Activated naive CD4-positive, alpha-beta T cell (primary cell): ENCODE data around the gene PRRT1B.
"Not testable (repeated sequence)": the region's sequence is repeated elsewhere in the genome, so short reads cannot be mapped to it uniquely, and the experiment has no call there.

Experiments
- DNase-seq, 4 experiments: peaks; one replicate each; lab custom pipeline; 2025; lab: John Stamatoyannopoulos, UW

The PRRT1B gene

DNA sequence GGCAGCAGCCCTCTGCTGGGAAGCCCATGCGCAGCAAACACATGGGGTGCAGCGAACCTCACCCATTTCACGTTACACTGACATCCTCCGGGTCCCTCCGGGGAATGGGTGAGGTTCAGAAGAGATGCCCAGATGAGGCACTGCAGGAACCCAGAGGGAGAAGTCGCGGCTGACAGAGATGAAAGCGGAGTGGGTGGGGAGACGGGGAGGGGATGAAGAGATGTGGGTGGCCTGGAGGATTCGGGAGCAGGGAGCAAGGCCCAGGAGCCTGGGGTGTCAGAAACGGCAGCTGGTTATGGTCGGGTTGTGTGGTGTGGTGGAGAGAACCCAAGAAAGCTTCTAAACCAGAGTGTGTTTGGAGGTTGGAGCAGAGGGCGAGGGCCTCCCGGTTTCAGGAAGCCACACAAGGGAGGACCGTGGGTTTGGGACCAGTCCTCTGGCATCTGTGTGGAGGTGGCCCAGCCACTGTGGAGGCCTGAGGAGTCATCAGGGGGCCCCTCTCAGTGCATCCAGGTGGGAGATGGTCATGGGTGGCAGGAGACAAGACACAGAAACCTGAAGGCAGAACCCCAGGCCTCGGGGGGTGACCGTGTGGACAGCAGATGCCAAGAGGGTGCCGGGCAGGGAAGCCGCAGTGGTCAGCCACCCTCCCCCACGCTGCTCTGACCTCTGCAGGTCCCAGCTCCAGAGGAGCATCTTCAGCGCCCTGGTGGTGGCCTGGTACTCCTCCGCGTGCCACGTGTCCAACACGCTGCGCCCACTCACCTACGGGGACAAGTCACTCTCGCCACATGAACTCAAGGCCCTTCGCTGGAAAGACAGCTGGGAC lies 22.9 kb upstream of the PRRT1B start:
- no peak for DNase-seq

- no peak for DNase-seq
These were observed 22.3 kb upstream of the PRRT1B start for GRCh38 chr9:131523086-131523388.

- DNase-seq = no peak
These were observed 21.6 kb upstream of the PRRT1B start for GRCh38 chr9:131523451-131524435.

- DNase-seq = no peak
These were observed 20.5 kb upstream of the PRRT1B start for GRCh38 chr9:131524665-131525315.

GRCh38 chr9:131525643-131526565 lies 19.4 kb upstream of the PRRT1B start:
- DNase-seq = no peak

- no peak for DNase-seq
These were observed 17.1 kb upstream of the PRRT1B start for GRCh38 chr9:131528186-131528585.

DNA sequence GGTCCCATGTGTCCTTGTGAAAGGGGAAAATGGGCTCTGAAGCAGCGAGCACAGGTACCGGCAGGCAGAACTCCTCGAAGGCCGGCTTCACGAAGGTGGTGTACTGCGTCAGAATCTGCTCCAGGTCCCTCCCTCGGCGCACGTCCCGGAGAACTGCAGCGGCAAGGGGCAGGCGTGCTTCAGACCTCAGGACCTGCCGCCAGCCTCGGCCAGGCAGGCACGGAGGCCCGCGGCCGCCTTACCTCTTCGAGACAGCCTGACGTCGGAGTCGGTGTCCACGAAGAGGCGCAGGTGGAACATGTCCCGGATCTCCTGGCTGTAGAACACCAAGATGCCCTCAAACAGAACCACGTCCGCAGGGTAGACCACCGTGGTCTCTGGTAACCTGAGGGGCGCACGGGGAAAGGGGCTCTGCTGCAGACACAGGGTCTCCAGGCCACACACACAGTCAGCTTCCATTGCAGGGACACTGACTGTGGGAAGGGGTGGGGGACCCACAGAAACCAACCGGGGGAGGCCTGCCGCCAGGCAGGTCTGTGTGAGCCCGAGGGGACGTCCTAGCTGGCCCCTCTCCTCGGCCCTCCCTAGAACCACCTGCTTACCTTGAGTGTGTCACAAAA lies 16.3 kb upstream of the PRRT1B start:
- DNase-seq = no peak

DNA sequence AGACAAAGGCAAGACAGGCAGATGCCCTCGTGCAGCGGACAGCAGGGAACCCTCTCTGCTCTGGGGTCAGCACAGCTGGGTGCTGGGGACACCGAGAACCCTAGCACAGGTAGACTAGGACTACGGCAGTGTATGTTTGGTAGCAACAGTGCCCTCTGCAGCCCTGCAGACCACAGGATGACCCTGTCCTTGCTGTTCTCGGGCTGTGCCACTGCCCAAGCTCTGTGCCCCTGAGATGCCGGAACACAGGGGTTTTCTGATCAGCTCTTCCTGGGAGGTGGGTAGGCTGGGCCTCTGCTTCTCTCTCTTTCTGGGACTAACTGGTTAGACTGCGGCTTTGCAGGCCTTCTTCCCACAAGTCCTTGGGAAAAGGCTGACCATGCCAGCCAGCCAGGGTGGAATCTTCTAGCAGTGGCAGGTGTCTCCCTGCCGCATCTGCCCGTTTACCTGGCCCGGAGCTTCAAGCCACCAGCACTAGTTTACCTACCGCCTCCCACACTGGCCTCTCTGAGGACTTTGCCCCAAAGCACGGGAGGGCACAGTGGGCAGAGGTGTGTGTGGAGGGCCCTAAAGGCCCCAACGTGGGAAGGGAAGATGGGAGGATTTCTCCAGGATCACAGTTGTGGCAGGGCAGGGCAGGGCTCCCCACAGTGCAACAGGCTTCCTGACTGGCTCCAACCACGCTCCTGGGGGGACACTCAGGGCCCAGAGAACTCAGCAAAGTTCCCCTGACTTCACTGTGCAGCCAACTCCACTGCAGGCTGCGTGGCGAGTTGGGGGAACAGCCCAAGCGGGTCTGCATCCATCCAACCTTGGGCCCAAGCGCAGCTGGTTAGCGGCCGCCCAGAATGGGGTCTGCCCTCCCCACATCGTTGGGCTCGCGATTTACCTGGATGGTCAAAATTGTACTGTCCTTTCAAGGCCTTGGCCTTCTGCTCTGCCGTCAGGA lies 15.5 kb upstream of the PRRT1B start:
- no peak for DNase-seq

DNA sequence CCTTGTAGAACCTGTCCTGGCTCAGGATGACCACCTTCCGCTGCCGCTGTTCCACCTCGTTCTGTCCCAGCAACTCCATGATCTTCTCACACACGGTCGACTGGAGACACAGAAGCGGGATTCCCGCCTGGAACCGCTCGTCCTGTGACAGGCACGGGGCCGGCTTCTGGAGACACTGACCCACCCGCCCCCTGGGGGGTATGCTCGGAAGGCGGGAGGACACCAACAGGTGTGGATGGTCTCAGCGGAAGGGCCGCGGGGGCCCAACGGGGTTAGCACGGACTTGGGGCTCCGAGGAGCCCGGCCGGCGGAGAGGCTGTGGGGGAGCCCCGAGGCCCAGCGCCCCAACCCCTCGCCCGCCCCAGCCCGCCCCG lies 14.8 kb upstream of the PRRT1B start:
- DNase-seq = no peak

- peak; percentile 17 to 65 (median 38) for DNase-seq
These were observed 14.1 kb upstream of the PRRT1B start, which contains the start of gene UCK1 for GRCh38 chr9:131530920-131531832. Gene UCK1, minus strand, starts transcription at chr9:131531263. Its CDS starts 89 bp downstream, at chr9:131531174.

DNA sequence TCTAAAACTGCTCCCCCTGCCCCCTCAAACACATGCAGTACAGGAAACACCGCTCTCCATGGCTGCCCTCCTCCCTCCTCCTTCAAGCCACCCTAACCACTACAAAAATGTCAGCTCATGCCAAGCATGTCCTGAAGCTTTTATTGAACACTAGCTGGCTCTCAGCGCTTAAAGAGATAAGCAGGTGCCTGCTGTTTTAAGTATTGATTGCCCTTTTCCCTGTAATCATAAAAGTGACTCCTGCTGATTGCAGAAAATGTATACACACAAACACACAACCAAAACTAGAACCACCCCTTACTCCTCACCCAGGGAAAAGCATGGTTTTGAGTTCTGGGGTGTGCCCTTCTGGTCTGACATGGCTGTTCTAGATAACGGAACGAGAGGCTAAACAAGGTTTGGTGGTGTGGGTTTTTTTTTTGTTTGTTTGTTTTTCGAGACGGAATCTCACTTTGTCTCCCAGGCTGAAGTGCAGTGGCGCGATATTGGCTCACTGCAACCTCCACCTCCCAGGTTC lies 10.5 kb upstream of the PRRT1B start:
- DNase-seq = peak in 1 of 4 experiments; percentile 7

GRCh38 chr9:131537946-131538345 lies 7.4 kb upstream of the PRRT1B start:
- no peak for DNase-seq

DNA sequence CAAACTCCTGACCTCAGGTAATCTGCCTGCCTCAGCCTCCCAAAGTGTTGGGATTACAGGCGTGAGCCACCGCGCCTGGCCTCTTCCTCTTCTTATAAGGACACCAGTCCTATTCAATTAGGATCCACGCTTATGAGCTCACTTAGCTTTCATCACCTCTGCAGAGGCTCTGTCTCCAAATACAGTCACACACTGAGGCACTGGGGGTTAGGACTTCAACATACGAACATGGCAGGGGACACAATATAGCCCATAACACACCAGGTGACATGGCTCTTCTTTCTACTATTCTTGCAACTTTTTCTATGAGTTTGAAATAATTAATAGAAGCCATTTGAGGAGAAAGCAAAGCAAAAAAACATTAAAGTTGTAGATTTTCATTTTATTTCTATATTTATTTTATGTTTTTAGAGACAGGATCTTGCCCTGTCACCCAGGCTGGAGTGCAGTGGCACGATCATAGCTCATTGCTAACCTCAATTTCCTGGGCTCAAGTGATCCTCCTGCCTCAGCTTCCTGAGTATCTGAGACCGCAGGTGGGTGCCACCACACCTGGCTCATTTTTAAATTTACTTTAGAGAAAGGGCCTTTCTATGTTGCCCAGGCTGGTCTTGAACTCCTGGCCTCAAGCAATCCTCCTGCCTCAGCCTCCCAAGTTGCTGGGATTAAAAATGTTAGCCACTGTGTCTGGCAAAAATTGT lies 6.0 kb upstream of the PRRT1B start:
- no peak for DNase-seq

DNA sequence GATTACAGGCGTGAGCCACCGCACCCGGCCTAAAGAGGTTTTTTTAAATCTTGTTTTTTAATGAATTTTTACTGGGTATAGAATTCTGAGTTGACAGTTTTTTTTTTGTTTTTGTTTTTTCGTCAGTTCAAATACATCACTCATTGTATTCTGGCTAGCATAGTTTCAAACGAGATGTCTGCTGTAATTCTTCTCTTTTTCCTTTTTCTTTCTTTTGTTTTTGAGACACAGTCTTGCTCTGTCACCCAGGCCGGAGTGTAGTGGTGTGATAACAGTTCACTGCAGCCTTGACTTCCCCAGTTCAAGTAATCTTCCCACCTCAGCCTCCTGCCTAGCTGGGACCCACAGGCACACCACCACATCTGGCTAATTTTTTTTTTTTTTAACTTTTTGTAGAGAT lies 2.2 kb upstream of the PRRT1B start:
- no peak for DNase-seq

GRCh38 chr9:131545786-131546335 lies 538 bp downstream of the PRRT1B start:
- no peak for DNase-seq

DNA sequence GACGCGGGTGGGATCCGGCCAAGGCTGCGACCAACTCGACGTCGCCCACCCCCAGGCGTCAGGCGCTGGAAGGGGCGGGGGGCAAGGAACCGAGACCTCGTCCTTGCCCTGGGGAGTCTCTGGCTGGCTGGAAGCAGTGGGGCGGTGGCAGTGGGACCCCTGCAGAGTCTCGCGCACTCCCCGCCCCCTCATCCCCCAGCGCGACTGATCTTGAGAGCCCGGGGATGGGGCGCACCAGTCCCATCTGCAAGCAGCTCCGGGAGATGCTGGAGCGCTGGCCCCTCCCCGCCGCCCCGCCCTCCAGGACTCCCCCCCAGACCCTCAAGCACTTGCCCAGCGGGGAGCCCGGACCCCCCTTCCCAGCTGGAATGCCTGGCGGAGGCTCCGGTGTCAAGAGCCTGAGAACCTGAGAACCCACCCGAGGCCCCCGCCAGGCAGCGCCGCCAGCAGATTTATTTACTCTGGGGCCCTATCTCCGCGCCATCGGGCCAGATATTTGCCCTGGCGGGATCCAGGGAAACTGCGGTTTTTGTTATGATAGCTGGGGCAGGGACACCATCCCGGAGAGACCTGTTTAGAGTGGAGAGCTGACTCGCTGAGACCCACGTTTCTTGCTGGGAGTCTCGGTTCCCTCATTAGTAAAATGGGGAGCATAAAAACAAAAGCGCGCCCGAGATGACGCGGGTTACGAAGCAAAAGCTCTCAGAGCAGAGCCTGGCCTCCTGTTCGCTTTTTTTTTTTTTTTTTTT lies 1.2 kb downstream of the PRRT1B start:
- no peak for DNase-seq

- DNase-seq = not testable (repeated sequence)
These were observed 3.9 kb downstream of the PRRT1B start for GRCh38 chr9:131549186-131549585.
